ENCODE measurements around the gene CYP2S1. TPM values are rescaled to one million over a fixed set of nuclear protein-coding genes. Genes with fewer than 3 reads are reported as not detected.
A peak's percentile ranks its signal among the peaks of the same experiment; 100 is the strongest.

CYP2S1 gene
- total RNA-seq, 1 experiment from 2014 or later: 60.4 TPM

DNA sequence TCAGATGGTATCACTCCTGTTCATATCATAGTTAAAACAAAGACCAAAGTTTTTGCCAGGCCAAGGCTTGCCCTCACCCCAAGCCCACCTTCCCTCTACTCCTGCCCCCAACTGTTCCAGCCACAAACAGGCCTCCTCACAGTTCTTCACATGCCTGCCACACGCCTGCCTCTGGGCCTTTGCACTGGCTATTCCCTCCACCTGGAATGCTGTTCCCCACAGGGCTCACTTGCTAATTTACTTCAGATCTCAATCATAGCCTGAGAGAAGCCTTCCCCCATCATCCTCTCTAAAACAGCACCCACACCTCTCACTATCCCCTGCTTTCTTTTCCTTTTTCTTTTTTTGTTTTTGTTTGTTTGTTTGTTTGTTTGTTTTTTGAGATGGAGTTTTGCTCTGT, 21.1 kb downstream of the CYP2S1 start:
- no peak overlapping the region for H3K4me3 ChIP-seq (ENCODE audit: insufficient read depth, low read depth, low read length)

GRCh38 chr19:41217741-41218140, 24.7 kb downstream of the CYP2S1 start:
- Histone ChIP-seq H3K4me3 (ENCODE audit: insufficient read depth, low read depth, low read length) (no peak overlapping the region), H3K36me3 (replicated peaks; ENCODE audit: control insufficient read depth, insufficient read depth, low read length) (peaks cover 1% of the 10 kb centered on the region), H3K27me3 (ENCODE audit: control insufficient read depth, insufficient read depth, low read length) (no peaks in the 10 kb centered on the region)
- peak; percentile 37 for DNase-seq

More for the DNA sequence above, 21.1 kb downstream of the CYP2S1 start:
- no peaks in the 10 kb centered on the region for H3K36me3 ChIP-seq (replicated peaks; ENCODE audit: control insufficient read depth, insufficient read depth, low read length)
- DNase-seq: no peak
- H3K27me3 ChIP-seq (ENCODE audit: control insufficient read depth, insufficient read depth, low read length): no peaks in the 10 kb centered on the region

GRCh38 chr19:41218249-41218614, 25.2 kb downstream of the CYP2S1 start:
- no peak for DNase-seq
- peak overlapping the region; percentile 81 for H3K4me3 ChIP-seq (ENCODE audit: insufficient read depth, low read depth, low read length)

GRCh38 chr19:41218615-41219507, 25.8 kb downstream of the CYP2S1 start, which contains the start of gene AXL:
Gene AXL, plus strand, starts transcription at chr19:41219223. Its CDS starts 170 bp downstream, at chr19:41219393.
- peak; percentile 98 for DNase-seq
- Histone ChIP-seq H3K36me3 (replicated peaks; ENCODE audit: control insufficient read depth, insufficient read depth, low read length) (peaks cover 1% of the 10 kb centered on the region), H3K4me3 (ENCODE audit: insufficient read depth, low read depth, low read length) (peak within 1 kb of the TSS; percentile 81), H3K27me3 (ENCODE audit: control insufficient read depth, insufficient read depth, low read length) (no peaks in the 10 kb centered on the region)

More at GRCh38 chr19:41218249-41218614, 25.2 kb downstream of the CYP2S1 start:
- Histone ChIP-seq H3K36me3 (replicated peaks; ENCODE audit: control insufficient read depth, insufficient read depth, low read length) (peaks cover 1% of the 10 kb centered on the region), H3K27me3 (ENCODE audit: control insufficient read depth, insufficient read depth, low read length) (no peaks in the 10 kb centered on the region)

GRCh38 chr19:41219924-41220567, 27.0 kb downstream of the CYP2S1 start:
- Histone ChIP-seq H3K4me3 (ENCODE audit: insufficient read depth, low read depth, low read length) (peak overlapping the region; percentile 81), H3K27me3 (ENCODE audit: control insufficient read depth, insufficient read depth, low read length) (no peaks in the 10 kb centered on the region), H3K36me3 (replicated peaks; ENCODE audit: control insufficient read depth, insufficient read depth, low read length) (peaks cover 3% of the 10 kb centered on the region)
- peak; percentile 72 for DNase-seq

DNA sequence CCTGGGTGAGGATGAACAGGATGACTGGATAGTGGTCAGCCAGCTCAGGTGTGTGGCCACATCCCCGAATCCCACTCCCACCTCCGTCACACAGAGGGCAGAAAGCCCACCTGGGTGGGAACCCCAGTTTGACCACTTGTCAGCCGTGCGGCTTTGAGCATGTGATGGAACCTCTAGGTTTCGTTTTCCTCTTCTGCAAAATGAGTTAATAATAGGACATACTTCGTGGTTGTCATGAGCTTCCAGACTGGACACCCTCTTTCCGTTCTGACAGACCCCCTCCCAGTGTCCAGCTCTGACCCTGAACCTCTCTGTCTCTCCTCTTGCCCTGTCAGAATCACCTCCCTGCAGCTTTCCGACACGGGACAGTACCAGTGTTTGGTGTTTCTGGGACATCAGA, 27.8 kb downstream of the CYP2S1 start:
- no peak overlapping the region for H3K4me3 ChIP-seq (ENCODE audit: insufficient read depth, low read depth, low read length)
- peaks cover 3% of the 10 kb centered on the region for H3K36me3 ChIP-seq (replicated peaks; ENCODE audit: control insufficient read depth, insufficient read depth, low read length)
- no peaks in the 10 kb centered on the region for H3K27me3 ChIP-seq (ENCODE audit: control insufficient read depth, insufficient read depth, low read length)
- DNase-seq: no peak

GRCh38 chr19:41221514-41222205, 28.6 kb downstream of the CYP2S1 start:
- Histone ChIP-seq H3K27me3 (ENCODE audit: control insufficient read depth, insufficient read depth, low read length) (no peaks in the 10 kb centered on the region), H3K36me3 (replicated peaks; ENCODE audit: control insufficient read depth, insufficient read depth, low read length) (peaks cover 3% of the 10 kb centered on the region), H3K4me3 (ENCODE audit: insufficient read depth, low read depth, low read length) (no peak overlapping the region)
- no peak for DNase-seq

DNA sequence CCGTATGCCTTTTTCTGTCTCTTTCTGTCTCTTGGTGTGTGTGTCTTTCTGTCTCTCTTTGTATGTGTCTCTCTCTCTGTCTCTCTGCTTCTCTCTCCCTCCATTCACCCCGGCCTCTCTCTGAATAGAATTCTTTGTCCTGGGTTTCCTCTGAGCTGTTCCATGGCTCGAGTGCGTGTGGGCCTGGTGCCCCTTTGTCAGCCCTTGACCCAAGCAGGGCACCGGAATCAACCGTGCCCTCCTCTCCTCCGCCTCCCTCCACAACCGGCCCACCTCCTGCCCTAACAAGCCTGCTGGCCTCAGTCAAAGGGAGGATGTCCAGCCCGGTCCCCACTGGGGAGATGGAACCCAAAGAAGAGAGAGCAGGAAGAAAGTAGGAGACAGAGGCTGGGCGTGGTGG, 29.2 kb downstream of the CYP2S1 start:
- H3K4me3 ChIP-seq (ENCODE audit: insufficient read depth, low read depth, low read length): no peak overlapping the region
- H3K27me3 ChIP-seq (ENCODE audit: control insufficient read depth, insufficient read depth, low read length): no peaks in the 10 kb centered on the region
- H3K36me3 ChIP-seq (replicated peaks; ENCODE audit: control insufficient read depth, insufficient read depth, low read length): peaks cover 3% of the 10 kb centered on the region
- DNase-seq: no peak

- no peak overlapping the region for H3K4me3 ChIP-seq (ENCODE audit: insufficient read depth, low read depth, low read length)
- DNase-seq: peak; percentile 83
These were observed 30.6 kb downstream of the CYP2S1 start for GRCh38 chr19:41223431-41224234.

GRCh38 chr19:41224632-41225031, 31.6 kb downstream of the CYP2S1 start:
- Histone ChIP-seq H3K36me3 (replicated peaks; ENCODE audit: control insufficient read depth, insufficient read depth, low read length) (peaks cover 3% of the 10 kb centered on the region), H3K4me3 (ENCODE audit: insufficient read depth, low read depth, low read length) (no peak overlapping the region), H3K27me3 (ENCODE audit: control insufficient read depth, insufficient read depth, low read length) (no peaks in the 10 kb centered on the region)
- no peak for DNase-seq

More at GRCh38 chr19:41223431-41224234, 30.6 kb downstream of the CYP2S1 start:
- H3K27me3 ChIP-seq (ENCODE audit: control insufficient read depth, insufficient read depth, low read length): no peaks in the 10 kb centered on the region
- peaks cover 3% of the 10 kb centered on the region for H3K36me3 ChIP-seq (replicated peaks; ENCODE audit: control insufficient read depth, insufficient read depth, low read length)

- no peaks in the 10 kb centered on the region for H3K27me3 ChIP-seq (ENCODE audit: control insufficient read depth, insufficient read depth, low read length)
- H3K36me3 ChIP-seq (replicated peaks; ENCODE audit: control insufficient read depth, insufficient read depth, low read length): peaks cover 3% of the 10 kb centered on the region
- peak; percentile 86 for DNase-seq
- H3K4me3 ChIP-seq (ENCODE audit: insufficient read depth, low read depth, low read length): peak overlapping the region; percentile 45
These were observed 32.4 kb downstream of the CYP2S1 start for GRCh38 chr19:41225238-41226052.

DNA sequence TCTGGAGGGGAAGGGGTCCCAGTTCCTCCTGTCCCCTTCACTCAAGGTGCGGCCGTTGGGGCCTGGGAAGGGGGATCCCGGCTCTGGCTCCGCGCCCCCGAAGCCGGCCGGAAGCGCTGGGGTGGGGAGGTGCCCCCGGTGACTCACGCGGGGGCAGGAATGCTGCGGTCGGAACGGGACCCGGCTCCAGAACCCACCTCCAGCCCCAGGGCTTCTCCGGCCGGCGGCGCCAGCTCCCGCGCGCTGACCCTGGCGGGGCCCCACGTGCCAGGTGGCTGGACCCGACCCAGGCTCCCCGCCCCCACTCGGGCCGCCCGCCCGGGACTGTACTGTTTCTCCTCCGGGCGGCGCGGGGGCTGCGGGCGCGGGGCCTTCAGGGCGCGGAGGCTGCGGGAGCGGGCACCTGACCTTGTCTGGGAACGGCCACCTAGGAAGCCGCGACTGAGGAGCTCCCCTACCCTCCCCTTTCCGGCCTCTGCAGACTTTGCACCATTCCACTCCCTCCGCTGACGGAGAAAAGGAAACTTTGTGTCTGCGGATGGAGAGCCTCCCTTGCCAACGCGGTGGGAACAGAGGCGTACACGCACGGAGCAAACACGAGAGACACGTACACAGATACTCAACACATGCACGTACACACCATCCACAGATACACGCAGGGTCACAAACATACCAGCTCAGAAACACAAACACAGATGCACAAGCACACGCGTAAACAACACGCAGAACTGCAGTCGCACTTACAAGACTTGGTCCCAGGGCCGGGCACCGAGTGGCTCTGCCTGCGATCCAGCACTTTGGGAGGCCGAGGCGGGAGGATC, 33.2 kb downstream of the CYP2S1 start:
- peaks cover 6% of the 10 kb centered on the region for H3K36me3 ChIP-seq (replicated peaks; ENCODE audit: control insufficient read depth, insufficient read depth, low read length)
- peak; percentile 91 for DNase-seq
- H3K4me3 ChIP-seq (ENCODE audit: insufficient read depth, low read depth, low read length): peak overlapping the region; percentile 45
- no peaks in the 10 kb centered on the region for H3K27me3 ChIP-seq (ENCODE audit: control insufficient read depth, insufficient read depth, low read length)

All from H7 (cell line).